GM23338 (cell line): ENCODE measurements around the gene C2CD5. TPM values are rescaled to one million over a fixed set of nuclear protein-coding genes. Genes with fewer than 3 reads are reported as not detected.
"Not testable (repeated sequence)": the region's sequence is repeated elsewhere in the genome, so short reads cannot be mapped to it uniquely, and the experiment has no call there.

Experiments used
- ATAC-seq: fragments of 200-7000 bp; cut with Tn5 transposase; 3 replicates; pipeline ENCODE4 v1.9.1; 2020
- DNase-seq: peaks from one replicate; pipeline ENCODE4 v3.0.0-alpha.2; 2015; ENCODE audit warnings: low spot score
- H2AFZ ChIP-seq: fragments of 200-600 bp; sonication (generic); 2 replicates; pipeline ENCODE4 v1.8.0; 2016; ENCODE audit warnings: antibody characterized with exemption, mild to moderate bottlenecking, moderate library complexity
- H3F3A ChIP-seq: fragments of 200-600 bp; sonication (generic); replicated peaks from 2 replicates; pipeline ENCODE4 v1.8.0; 2017; ENCODE audit warnings: antibody characterized with exemption, mixed run types, low read depth
- H3K27ac ChIP-seq: fragments of 200-600 bp; sonication (generic); 2 replicates; pipeline ENCODE4 v1.6.1; 2016; ENCODE audit warnings: low read depth
- H3K27me3 ChIP-seq: fragments of 200-600 bp; sonication (generic); 2 replicates; pipeline ENCODE4 v1.8.0; 2016; ENCODE audit warnings: mild to moderate bottlenecking, mixed run types, moderate library complexity; ENCODE audit not compliant: insufficient read depth
- H3K36me3 ChIP-seq: fragments of 200-600 bp; sonication (generic); 2 replicates; pipeline ENCODE4 v1.8.0; 2016; ENCODE audit warnings: mild to moderate bottlenecking; ENCODE audit not compliant: insufficient read depth
- H3K4me1 ChIP-seq: fragments of 200-600 bp; sonication (generic); 2 replicates; pipeline ENCODE4 v1.8.0; 2016; ENCODE audit warnings: mild to moderate bottlenecking, moderate library complexity; ENCODE audit not compliant: insufficient read depth
- H3K4me2 ChIP-seq: fragments of 200-600 bp; sonication (generic); 2 replicates; pipeline ENCODE4 v1.7.1; 2017; ENCODE audit warnings: mixed run types
- H3K4me3 ChIP-seq: fragments of 200-600 bp; sonication (generic); 2 replicates; pipeline ENCODE4 v1.6.1; 2016; ENCODE audit warnings: mixed run types
- H3K79me2 ChIP-seq: fragments of 200-600 bp; sonication (generic); replicated peaks from 2 replicates; pipeline ENCODE4 v1.8.0; 2017; ENCODE audit warnings: mild to moderate bottlenecking; ENCODE audit not compliant: insufficient read depth
- H3K9me2 ChIP-seq: fragments of 200-600 bp; sonication (generic); 2 replicates; pipeline ENCODE4 v1.8.0; 2017; ENCODE audit not compliant: insufficient read depth
- H4K20me1 ChIP-seq: fragments of 200-600 bp; sonication (generic); replicated peaks from 2 replicates; pipeline ENCODE4 v1.8.0; 2017; ENCODE audit warnings: mild to moderate bottlenecking; ENCODE audit not compliant: insufficient read depth
- H3K27ac Mint-ChIP-seq: 2 replicates; pipeline ENCODE4 v1.8.0; 2020; ENCODE audit warnings: inconsistent platforms, mild to moderate bottlenecking, moderate library complexity, mixed read lengths
- H3K27me3 Mint-ChIP-seq: 3 replicates; pipeline ENCODE4 v1.8.0; 2022; ENCODE audit warnings: low read depth, mild to moderate bottlenecking, moderate library complexity, mixed read lengths, inconsistent platforms; ENCODE audit not compliant: insufficient read depth, poor library complexity
- H3K36me3 Mint-ChIP-seq: 3 replicates; pipeline ENCODE4 v1.8.0; 2021; ENCODE audit warnings: low read depth, mild to moderate bottlenecking, inconsistent platforms, moderate library complexity, mixed read lengths
- H3K4me1 Mint-ChIP-seq: 3 replicates; pipeline ENCODE4 v1.8.0; 2020; ENCODE audit warnings: mild to moderate bottlenecking, inconsistent platforms, mixed read lengths
- H3K4me3 Mint-ChIP-seq: 3 replicates; pipeline ENCODE4 v1.8.0; 2021; ENCODE audit warnings: moderate library complexity, mild to moderate bottlenecking, inconsistent platforms, mixed read lengths
- H3K9me3 Mint-ChIP-seq: 3 replicates; pipeline ENCODE4 v1.8.0; 2020; ENCODE audit warnings: moderate library complexity, mild to moderate bottlenecking, inconsistent platforms, mixed read lengths
- NANOG ChIP-seq: IDR thresholded peaks from 2 replicates; pipeline ENCODE4 v1.6.1; 2016; ENCODE audit warnings: antibody characterized with exemption, borderline replicate concordance
- STAT1 ChIP-seq: IDR thresholded peaks from one replicate; pipeline ENCODE4 v1.6.1; 2016; ENCODE audit warnings: antibody characterized with exemption; ENCODE audit not compliant: unreplicated experiment
- ZNF331 ChIP-seq: fragments of 250-450 bp; sonication (Bioruptor Pico); IDR thresholded peaks from 2 replicates; pipeline ENCODE4 v1.5.0; 2020; ENCODE audit warnings: low read depth, mild to moderate bottlenecking, moderate library complexity
- polyA plus RNA-seq: library from polyadenylated mRNA; unstranded; fragments of >200 nt; fragmentation: Nextera tagmentation; extraction: Ambion mirVana; gene quantifications from 2 replicates; pipeline ENCODE4 v1.2.1, GENCODE V29; 2016
- total RNA-seq: library from RNA; depleted of rRNA; stranded (reverse); fragments of >200 nt; shearing (Covaris generic); gene quantifications from 2 replicates; pipeline ENCODE4 v1.2.3, GENCODE V29; 2014
- TF ChIP-seq, protein P1 (sequence below): fragments of 250-450 bp; sonication (Bioruptor Pico); IDR thresholded peaks from 2 replicates; pipeline ENCODE4 v1.5.0; 2020; ENCODE audit warnings: mild to moderate bottlenecking, moderate library complexity
- TF ChIP-seq, protein P2 (sequence below): IDR thresholded peaks from 2 replicates; pipeline ENCODE4 v1.6.1; 2016; ENCODE audit warnings: antibody characterized with exemption

C2CD5 gene
- total and polyA plus RNA-seq, 2 experiments from 2014 or later: 22.0 to 68.6 TPM

DNA sequence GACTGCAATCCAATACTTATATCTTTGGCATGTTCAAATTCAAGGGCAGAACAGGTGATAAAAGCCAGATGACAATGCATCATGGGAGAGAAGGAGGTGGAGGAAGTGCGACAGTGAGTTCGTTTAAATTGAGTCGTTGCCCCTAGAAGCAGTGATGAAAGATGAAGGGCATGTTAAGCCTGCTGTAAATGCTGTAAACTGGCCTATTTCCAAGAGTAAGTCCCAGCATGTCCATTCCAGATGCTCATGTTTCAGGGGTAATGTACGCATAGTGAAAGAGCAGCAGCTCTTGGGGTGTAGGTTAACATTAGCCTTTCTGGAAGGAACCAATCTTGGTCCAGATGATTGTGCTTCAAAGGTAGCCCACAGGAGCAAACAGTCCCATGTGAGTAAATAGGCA is 97.1 kb downstream of the C2CD5 start (continued):
- TF ChIP-seq, protein P1, sequence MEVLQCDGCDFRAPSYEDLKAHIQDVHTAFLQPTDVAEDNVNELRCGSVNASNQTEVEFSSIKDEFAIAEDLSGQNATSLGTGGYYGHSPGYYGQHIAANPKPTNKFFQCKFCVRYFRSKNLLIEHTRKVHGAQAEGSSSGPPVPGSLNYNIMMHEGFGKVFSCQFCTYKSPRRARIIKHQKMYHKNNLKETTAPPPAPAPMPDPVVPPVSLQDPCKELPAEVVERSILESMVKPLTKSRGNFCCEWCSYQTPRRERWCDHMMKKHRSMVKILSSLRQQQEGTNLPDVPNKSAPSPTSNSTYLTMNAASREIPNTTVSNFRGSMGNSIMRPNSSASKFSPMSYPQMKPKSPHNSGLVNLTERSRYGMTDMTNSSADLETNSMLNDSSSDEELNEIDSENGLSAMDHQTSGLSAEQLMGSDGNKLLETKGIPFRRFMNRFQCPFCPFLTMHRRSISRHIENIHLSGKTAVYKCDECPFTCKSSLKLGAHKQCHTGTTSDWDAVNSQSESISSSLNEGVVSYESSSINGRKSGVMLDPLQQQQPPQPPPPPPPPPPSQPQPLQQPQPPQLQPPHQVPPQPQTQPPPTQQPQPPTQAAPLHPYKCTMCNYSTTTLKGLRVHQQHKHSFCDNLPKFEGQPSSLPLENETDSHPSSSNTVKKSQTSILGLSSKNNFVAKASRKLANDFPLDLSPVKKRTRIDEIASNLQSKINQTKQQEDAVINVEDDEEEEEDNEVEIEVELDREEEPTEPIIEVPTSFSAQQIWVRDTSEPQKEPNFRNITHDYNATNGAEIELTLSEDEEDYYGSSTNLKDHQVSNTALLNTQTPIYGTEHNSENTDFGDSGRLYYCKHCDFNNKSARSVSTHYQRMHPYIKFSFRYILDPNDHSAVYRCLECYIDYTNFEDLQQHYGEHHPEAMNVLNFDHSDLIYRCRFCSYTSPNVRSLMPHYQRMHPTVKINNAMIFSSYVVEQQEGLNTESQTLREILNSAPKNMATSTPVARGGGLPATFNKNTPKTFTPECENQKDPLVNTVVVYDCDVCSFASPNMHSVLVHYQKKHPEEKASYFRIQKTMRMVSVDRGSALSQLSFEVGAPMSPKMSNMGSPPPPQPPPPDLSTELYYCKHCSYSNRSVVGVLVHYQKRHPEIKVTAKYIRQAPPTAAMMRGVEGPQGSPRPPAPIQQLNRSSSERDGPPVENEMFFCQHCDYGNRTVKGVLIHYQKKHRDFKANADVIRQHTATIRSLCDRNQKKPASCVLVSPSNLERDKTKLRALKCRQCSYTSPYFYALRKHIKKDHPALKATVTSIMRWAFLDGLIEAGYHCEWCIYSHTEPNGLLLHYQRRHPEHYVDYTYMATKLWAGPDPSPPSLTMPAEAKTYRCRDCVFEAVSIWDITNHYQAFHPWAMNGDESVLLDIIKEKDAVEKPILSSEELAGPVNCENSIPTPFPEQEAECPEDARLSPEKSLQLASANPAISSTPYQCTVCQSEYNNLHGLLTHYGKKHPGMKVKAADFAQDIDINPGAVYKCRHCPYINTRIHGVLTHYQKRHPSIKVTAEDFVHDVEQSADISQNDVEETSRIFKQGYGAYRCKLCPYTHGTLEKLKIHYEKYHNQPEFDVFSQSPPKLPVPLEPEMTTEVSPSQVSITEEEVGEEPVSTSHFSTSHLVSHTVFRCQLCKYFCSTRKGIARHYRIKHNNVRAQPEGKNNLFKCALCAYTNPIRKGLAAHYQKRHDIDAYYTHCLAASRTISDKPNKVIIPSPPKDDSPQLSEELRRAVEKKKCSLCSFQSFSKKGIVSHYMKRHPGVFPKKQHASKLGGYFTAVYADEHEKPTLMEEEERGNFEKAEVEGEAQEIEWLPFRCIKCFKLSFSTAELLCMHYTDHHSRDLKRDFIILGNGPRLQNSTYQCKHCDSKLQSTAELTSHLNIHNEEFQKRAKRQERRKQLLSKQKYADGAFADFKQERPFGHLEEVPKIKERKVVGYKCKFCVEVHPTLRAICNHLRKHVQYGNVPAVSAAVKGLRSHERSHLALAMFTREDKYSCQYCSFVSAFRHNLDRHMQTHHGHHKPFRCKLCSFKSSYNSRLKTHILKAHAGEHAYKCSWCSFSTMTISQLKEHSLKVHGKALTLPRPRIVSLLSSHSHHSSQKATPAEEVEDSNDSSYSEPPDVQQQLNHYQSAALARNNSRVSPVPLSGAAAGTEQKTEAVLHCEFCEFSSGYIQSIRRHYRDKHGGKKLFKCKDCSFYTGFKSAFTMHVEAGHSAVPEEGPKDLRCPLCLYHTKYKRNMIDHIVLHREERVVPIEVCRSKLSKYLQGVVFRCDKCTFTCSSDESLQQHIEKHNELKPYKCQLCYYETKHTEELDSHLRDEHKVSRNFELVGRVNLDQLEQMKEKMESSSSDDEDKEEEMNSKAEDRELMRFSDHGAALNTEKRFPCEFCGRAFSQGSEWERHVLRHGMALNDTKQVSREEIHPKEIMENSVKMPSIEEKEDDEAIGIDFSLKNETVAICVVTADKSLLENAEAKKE: no peak
- TF ChIP-seq, protein P2, sequence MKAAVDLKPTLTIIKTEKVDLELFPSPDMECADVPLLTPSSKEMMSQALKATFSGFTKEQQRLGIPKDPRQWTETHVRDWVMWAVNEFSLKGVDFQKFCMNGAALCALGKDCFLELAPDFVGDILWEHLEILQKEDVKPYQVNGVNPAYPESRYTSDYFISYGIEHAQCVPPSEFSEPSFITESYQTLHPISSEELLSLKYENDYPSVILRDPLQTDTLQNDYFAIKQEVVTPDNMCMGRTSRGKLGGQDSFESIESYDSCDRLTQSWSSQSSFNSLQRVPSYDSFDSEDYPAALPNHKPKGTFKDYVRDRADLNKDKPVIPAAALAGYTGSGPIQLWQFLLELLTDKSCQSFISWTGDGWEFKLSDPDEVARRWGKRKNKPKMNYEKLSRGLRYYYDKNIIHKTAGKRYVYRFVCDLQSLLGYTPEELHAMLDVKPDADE: no peak
- TF ChIP-seq NANOG (no peak), STAT1 (no peak), ZNF331 (CRISPR knock-in tag) (no peak)

DNA sequence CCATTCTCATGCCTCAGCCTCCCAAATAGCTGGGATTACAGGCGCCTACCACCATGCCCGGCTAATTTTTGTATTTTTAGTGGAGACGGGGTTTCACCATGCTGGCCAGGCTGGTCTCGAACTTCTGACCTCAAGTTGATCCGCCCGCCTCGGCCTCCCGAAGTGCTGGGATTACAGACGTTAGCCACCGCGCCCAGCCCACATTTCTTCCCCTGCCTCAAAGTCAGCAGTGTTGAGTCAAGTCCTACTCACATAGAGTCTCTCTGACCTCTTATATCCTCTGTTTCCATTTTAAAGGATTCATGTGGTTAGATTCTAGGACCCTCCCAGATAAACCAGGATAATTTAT is 100.1 kb downstream of the C2CD5 start:
- H3K27me3 ChIP-seq, ATAC-seq, H3K9me3 Mint-ChIP-seq, H3K36me3 Mint-ChIP-seq, H3K27me3 Mint-ChIP-seq, H3K4me3 ChIP-seq, H3K27ac ChIP-seq, H3K36me3 ChIP-seq, H3K4me2 ChIP-seq, DNase-seq, H3F3A ChIP-seq, H2AFZ ChIP-seq, H3K27ac Mint-ChIP-seq, H3K4me1 ChIP-seq, H3K9me2 ChIP-seq, H4K20me1 ChIP-seq, H3K4me3 Mint-ChIP-seq, H3K4me1 Mint-ChIP-seq, H3K79me2 ChIP-seq: not testable (repeated sequence)
